AG09309 (cell line): Measurements from ENCODE around the gene FARP1.

Experiments used
- DNase-seq: peaks from one replicate; pipeline ENCODE4 v3.0.0-alpha.2; 2010; ENCODE audit warnings: low read depth
- H3K4me3 ChIP-seq: 2 replicates; pipeline ENCODE4 v1.5.1; 2011; ENCODE audit warnings: mild to moderate bottlenecking, low read depth, low read length, moderate library complexity; ENCODE audit not compliant: control insufficient read depth
- TF ChIP-seq, protein P1 (sequence below): IDR thresholded peaks from 2 replicates; pipeline ENCODE4 v1.5.1; 2011; ENCODE audit warnings: mild to moderate bottlenecking, low read depth, low read length, inconsistent platforms; ENCODE audit not compliant: insufficient read depth, control insufficient read depth; ENCODE audit errors: missing control alignments

Gene FARP1

DNA sequence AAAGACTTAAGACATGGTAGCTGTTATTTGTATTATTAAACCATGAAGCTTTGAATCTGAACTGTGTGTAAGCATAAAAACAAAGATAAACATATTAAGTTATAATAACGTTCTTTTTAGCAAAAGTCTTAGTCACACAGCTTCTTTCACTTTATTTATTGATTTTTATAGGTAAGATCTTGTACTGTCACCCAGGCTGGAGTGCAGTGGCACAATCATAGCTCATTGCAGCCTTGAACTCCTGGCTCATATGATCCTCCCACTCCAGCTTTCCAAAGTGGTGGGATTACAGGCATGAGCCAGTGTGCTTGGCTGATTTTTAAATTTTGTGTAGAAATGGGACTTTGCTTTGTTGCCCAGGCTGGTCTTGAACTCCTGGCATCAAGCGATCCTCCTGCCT, 13.4 kb downstream of the FARP1 start:
- no peak overlapping the region for H3K4me3 ChIP-seq
- TF ChIP-seq, protein P1, sequence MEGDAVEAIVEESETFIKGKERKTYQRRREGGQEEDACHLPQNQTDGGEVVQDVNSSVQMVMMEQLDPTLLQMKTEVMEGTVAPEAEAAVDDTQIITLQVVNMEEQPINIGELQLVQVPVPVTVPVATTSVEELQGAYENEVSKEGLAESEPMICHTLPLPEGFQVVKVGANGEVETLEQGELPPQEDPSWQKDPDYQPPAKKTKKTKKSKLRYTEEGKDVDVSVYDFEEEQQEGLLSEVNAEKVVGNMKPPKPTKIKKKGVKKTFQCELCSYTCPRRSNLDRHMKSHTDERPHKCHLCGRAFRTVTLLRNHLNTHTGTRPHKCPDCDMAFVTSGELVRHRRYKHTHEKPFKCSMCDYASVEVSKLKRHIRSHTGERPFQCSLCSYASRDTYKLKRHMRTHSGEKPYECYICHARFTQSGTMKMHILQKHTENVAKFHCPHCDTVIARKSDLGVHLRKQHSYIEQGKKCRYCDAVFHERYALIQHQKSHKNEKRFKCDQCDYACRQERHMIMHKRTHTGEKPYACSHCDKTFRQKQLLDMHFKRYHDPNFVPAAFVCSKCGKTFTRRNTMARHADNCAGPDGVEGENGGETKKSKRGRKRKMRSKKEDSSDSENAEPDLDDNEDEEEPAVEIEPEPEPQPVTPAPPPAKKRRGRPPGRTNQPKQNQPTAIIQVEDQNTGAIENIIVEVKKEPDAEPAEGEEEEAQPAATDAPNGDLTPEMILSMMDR: no peak
- DNase-seq: no peak

DNA sequence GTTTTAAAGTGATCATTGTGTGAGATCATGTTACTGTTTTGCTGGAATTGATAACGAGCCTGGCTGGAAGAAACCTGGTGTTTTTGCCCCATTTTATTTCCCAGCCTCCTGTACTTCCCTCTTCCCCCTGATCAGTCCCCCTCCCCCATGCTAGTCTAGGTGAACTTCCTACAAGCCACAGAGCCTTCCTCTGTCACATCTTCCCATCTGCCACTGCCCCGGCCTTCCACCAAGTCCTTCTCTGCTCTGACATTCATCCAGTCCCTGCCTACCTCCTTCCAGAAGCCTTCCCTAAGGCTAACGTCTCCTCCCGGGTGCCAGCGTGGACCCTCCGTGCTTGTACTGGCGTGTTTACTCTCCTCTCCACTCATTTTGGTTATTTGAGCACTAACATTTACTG, 14.3 kb downstream of the FARP1 start:
- TF ChIP-seq, protein P1: no peak

DNA sequence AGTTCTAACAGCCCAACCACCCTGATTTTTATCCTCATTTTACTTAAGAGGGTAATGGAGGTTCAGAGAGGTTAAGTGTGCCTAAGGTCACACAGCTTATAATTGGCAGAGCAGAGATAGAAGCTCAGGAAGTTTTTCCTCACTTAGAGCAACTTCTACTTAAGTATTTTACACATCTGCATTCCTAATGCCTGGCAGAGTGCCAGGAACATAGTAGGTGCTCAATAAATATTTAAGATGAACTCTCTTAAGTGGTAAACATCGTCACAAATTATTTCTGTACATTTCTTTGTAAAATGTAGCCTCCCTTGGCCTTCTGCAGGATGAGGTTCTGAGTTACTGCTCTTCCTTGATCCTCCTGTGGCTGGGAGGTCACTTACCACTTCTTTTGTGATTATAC, 14.7 kb downstream of the FARP1 start:
- TF ChIP-seq, protein P1: no peak
- H3K4me3 ChIP-seq: no peak overlapping the region
- DNase-seq: no peak

More for the DNA sequence above, 14.3 kb downstream of the FARP1 start:
- H3K4me3 ChIP-seq: no peak overlapping the region
- no peak for DNase-seq

DNA sequence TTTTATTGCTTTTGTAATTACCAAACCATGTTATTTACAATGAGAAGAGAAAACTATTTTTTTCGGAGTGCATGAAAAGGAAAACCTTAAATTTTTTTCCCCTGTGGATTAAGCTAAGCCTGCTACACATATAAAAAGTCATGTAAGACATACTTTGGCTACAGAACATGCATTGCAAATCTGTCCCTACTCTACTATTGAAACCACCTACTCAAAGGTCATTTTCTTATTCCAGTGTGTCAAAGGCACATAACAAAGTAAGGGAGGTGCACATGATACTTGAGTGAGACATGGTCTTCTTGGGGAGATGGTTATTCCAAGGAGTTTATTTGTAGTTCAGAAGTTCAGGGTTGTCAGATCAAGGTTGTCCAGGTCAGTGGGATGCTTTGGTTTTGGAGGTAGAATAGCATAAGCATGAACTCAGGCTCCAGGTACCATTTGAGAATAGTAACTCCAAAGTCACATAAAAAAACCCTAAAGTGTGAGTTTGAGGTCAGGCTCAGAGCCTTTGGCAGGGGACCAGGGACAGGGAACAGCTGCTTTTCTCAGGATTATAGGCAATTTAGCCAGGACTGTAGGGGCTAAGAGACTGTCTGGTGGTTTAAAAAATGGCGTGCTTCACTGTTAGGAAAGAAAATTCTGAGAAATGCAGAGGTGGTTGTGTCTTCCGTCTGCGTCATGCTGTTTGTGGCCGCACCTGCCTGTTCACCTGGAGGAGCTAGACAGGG, 15.4 kb downstream of the FARP1 start:
- H3K4me3 ChIP-seq: no peak overlapping the region
- DNase-seq: no peak
- TF ChIP-seq, protein P1: no peak

DNA sequence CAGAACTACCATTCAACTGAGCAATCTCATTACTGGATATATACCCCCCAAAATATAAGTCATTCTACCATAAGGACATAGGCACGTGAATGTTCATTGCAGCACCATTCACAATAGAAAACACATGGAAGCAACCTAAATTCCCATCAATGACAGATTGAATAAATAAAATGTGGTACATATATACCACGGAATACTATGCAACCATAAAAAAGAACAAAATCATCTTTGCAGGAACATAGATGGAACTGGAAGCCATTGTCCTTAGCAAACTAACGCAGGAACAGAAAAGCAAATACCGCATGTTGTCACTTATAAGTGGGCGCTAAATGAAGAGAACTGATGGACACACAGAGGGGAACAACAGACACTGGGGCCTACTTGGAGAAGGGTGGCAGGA, 20.0 kb downstream of the FARP1 start:
- TF ChIP-seq, protein P1: no peak
- no peak for DNase-seq

DNA sequence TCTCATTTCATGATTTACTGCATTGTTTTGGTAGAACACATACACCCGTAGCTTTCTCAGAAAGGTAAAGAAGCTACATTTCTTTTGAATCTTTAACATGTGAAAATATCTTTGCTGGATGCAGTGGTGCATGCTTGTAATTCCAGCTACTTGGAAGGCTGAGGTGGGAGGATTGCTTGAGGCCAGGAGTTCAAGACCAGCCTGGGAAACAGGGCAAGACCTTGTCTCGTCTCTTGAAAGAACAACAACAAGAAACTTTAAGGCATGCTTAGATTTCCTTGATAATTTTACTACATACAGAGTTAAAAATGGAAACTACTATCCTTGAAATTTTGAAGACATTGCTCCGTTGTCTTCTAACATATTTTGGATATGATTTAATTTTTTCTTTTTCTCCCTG, 26.4 kb downstream of the FARP1 start:
- TF ChIP-seq, protein P1: no peak
- no peak overlapping the region for H3K4me3 ChIP-seq
- no peak for DNase-seq

More for the DNA sequence above, 20.0 kb downstream of the FARP1 start:
- H3K4me3 ChIP-seq: no peak overlapping the region
